ENCODE measurements around the gene QRFP.

The QRFP gene

GRCh38 chr9:130904070-130905044 is 7.7 kb upstream of the QRFP start:
- DNase-seq = no peak

- DNase-seq = no peak
Observed at GRCh38 chr9:130903194-130904069, 6.8 kb upstream of the QRFP start.

GRCh38 chr9:130902204-130903185 is 5.9 kb upstream of the QRFP start:
- no peak for DNase-seq

DNA sequence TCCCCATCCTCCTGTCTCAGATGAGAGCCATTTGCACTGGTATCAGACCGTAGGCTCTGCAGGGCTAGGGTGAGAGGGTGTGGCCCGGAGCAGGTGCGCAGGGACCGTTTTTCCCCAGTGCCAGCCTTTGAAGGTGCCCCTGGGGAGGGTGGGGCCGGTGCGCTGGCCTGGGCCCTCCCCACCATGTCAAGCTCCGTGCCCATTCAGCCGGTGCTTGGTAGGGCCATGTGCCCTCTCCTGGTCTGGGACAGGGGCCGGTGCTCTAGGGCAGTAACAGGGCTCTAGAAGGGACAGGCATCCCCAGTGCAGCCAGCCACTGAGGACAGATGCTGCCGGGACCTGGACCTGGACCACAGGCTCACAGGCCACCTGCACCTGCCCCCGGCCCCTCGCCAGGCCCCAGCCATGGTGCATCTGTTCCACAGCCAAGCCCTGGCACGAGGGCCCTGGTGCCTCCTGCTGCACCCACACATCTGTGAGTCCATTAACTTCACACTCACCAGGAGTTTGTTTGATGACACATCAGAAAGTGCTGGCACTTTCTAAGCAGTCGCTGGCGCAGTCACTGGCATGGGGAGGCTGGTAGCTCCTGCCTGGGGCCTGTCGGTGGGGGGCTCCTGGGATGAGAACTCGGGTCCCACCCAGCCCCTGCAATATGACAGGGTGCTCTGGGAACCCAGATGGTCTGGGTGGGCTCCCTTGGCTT is 5.0 kb upstream of the QRFP start:
- no peak for DNase-seq

GRCh38 chr9:130900701-130901497 is 4.3 kb upstream of the QRFP start:
- no peak for DNase-seq

DNA sequence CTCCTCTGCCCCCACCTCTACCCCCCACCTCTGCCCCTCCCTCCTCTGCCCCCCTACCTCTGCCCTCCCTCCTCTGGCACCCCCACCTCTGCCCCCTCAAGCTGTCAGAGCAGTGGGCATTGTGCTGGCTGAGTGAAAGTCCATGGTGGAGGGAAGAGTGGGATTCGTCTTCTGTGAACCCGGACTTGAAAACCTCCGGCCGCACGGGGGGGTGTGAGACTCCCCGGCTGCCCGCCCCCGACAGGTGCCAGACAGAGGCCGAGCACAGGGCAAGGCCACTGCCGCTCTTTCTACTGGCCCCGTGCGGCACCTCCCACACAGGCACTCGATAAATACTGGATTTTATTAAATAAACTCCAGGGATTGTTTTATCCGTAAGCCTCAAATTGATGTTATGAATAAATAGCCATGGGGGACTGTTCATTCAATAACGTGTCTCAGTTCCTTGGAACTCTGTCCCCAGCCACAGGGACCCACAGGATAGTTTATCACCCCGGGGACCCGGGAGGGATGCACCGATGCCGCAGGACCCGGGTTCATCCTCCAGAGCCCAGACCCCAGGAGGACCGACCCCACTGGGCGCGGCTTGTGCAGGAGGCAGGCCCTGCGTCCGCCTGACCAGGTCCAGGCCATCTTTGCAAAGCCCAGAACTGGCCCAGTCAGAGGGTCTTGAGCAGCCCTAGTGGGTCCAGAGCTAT is 2.6 kb upstream of the QRFP start:
- DNase-seq = no peak

DNA sequence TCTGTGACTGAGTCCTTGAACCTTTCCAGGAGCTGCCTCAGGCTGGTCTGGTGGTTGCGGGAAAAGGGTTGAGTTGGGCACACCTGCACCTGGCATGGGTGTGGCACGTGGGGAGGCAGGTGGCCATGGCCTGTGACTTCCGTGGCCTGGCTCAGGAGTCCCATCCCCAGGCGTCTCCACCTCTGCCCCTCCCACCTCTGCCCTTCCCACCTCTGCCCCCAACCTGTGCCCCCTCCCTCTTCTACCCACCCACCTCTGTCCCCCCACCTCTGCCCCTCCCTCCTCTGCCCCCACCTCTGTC is 1.9 kb upstream of the QRFP start:
- DNase-seq = no peak

GRCh38 chr9:130897848-130898551 is 1.4 kb upstream of the QRFP start:
- DNase-seq = no peak

- no peak for DNase-seq
Observed at GRCh38 chr9:130897105-130897751, 616 bp upstream of the QRFP start.

GRCh38 chr9:130895481-130896232 is 955 bp downstream of the QRFP start:
- no peak for DNase-seq

GRCh38 chr9:130895038-130895437 is 1.6 kb downstream of the QRFP start:
- DNase-seq = no peak

DNA sequence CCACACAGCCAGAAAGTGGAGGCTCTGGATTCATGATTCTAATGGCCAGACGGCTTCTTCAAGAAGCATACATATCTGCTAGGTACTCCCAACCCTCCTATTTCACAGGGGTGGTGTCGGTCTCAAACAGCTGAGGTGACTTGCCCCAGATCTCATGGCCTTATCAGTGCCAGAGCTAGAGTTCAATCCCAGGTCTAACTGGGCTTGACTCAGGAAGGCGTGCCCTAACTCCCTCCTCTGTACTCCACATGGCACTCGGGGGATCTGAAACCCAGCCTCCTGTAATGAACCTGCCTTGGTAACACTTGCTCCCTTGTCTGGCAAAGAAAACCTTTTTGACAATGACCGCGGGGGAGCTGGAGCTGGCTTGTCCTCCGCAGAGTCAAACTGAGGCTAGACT is 2.1 kb downstream of the QRFP start:
- no peak for DNase-seq

- peak; percentile 92 for DNase-seq
Observed at GRCh38 chr9:130893341-130894101, 3.1 kb downstream of the QRFP start.

DNA sequence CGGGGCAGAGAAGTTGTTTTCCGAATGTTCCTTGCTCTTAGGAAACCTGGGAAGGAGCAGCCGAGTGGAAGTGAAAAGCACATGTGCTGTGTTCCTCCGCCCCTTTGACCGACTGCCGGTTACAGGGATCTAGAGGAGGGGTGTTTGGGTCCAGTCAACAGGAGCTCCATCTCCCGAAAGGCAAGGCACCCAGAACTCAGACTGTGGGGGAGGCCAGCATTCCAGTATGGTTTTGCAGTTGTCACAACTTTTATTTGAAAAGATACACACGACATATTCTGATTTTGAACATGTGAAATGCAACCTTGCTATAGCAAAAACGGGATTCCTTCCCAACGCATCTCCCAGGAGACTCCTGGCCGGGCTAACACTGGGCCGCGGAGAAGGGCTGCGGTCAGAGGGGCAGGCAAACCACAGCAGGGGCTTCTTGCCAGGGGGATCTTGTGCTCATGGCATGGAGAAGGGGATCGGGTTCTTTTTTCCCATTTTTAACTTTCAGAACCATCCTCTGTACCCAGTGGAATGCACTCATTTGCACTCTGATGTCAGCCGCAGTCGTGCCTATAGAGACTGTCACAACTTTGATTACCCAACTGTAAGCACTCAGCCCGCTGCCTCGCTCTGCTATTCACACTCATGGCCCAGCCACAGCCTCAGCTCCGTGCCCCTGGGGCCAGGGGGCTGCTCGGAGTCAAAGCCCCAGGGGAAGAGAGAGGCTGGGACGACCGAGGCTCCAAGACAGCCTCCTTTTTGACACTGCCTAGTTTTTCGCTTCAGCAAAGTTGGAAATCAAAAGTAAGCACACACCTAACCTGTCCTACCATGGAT is 3.9 kb downstream of the QRFP start:
- DNase-seq = peak; percentile 57 to 69

- no peak for DNase-seq
Observed at GRCh38 chr9:130891688-130892476, 4.7 kb downstream of the QRFP start.
